ENCODE results near the gene SEC14L5. TPM values are rescaled to one million over a fixed set of nuclear protein-coding genes. Genes with fewer than 3 reads are reported as not detected.

SEC14L5 gene
- total RNA-seq, 2 donors from 2014 or later, result 0.74 to 0.77 TPM

GRCh38 chr16:4976079-4976478 lies 17.9 kb downstream of the SEC14L5 start:
- no peaks in the 10 kb centered on the region for H3K9me3 ChIP-seq
- no peak for DNase-seq (ENCODE audit: low spot score)
- no peaks in the 10 kb centered on the region for H3K4me1 ChIP-seq (replicated peaks)
- no peak overlapping the region for H3K4me3 ChIP-seq
- no peak overlapping the region for H3K27ac ChIP-seq
- intact Hi-C loops (cut with DNase I), result no loop called here
- WGBS, result 84% methylated on average over 2 of the region's 2 CpGs
- H3K27me3 ChIP-seq (replicated peaks; ENCODE audit: insufficient read depth), result no peaks in the 10 kb centered on the region
- H3K36me3 ChIP-seq, result no peaks in the 10 kb centered on the region
- no peak for TF ChIP-seq CTCF (IDR thresholded peaks at IDR 0.05)
- no peak for TF ChIP-seq POLR2AphosphoS5 (IDR thresholded peaks at IDR 0.05)
- no peak for TF ChIP-seq POLR2A (IDR thresholded peaks at IDR 0.05)

GRCh38 chr16:4976611-4977145 lies 18.5 kb downstream of the SEC14L5 start:
- TF ChIP-seq CTCF (IDR thresholded peaks at IDR 0.05) (no peak), POLR2AphosphoS5 (IDR thresholded peaks at IDR 0.05) (no peak), POLR2A (IDR thresholded peaks at IDR 0.05) (no peak)
- H3K4me3 ChIP-seq, result no peak overlapping the region
- H3K9me3 ChIP-seq, result no peaks in the 10 kb centered on the region
- no peaks in the 10 kb centered on the region for H3K27me3 ChIP-seq (replicated peaks; ENCODE audit: insufficient read depth)
- intact Hi-C loops (cut with DNase I), result no loop called here
- WGBS, result 72% methylated on average over 5 of the region's 5 CpGs
- no peaks in the 10 kb centered on the region for H3K4me1 ChIP-seq (replicated peaks)
- no peaks in the 10 kb centered on the region for H3K36me3 ChIP-seq
- no peak overlapping the region for H3K27ac ChIP-seq
- DNase-seq (ENCODE audit: low spot score), result no peak

- intact Hi-C loops (cut with DNase I), result no loop called here
- TF ChIP-seq POLR2AphosphoS5 (IDR thresholded peaks at IDR 0.05) (no peak), POLR2A (IDR thresholded peaks at IDR 0.05) (no peak), CTCF (IDR thresholded peaks at IDR 0.05) (no peak)
- H3K27me3 ChIP-seq (replicated peaks; ENCODE audit: insufficient read depth), result no peaks in the 10 kb centered on the region
- no peak for DNase-seq (ENCODE audit: low spot score)
- no peaks in the 10 kb centered on the region for H3K4me1 ChIP-seq (replicated peaks)
- WGBS, result 76% methylated on average over 7 of the region's 7 CpGs
- H3K27ac ChIP-seq, result no peak overlapping the region
- H3K9me3 ChIP-seq, result no peaks in the 10 kb centered on the region
- H3K4me3 ChIP-seq, result no peak overlapping the region
- H3K36me3 ChIP-seq, result no peaks in the 10 kb centered on the region
These were observed 21.0 kb downstream of the SEC14L5 start for GRCh38 chr16:4979164-4979563.

- TF ChIP-seq POLR2A (IDR thresholded peaks at IDR 0.05), result no peak
- no peak for TF ChIP-seq POLR2AphosphoS5 (IDR thresholded peaks at IDR 0.05)
- no peak for TF ChIP-seq CTCF (IDR thresholded peaks at IDR 0.05)
- intact Hi-C loops (cut with DNase I), result no loop called here
- 75% methylated on average over 25 of the region's 25 CpGs for WGBS
These were observed 21.9 kb downstream of the SEC14L5 start for GRCh38 chr16:4979736-4980660.

More at GRCh38 chr16:4979736-4980660, 21.9 kb downstream of the SEC14L5 start:
- H3K36me3 ChIP-seq, result no peaks in the 10 kb centered on the region
- no peak overlapping the region for H3K27ac ChIP-seq
- H3K4me3 ChIP-seq, result no peak overlapping the region
- no peaks in the 10 kb centered on the region for H3K9me3 ChIP-seq
- no peaks in the 10 kb centered on the region for H3K27me3 ChIP-seq (replicated peaks; ENCODE audit: insufficient read depth)
- no peaks in the 10 kb centered on the region for H3K4me1 ChIP-seq (replicated peaks)
- DNase-seq (ENCODE audit: low spot score), result no peak

Measured in prostate gland (tissue), 2 donors.